HFFc6 (cell line): ENCODE data around the gene RNF34. TPM values are rescaled to one million over a fixed set of nuclear protein-coding genes. Genes with fewer than 3 reads are reported as not detected.

Experiments
- DNase-seq: peaks from one replicate; pipeline ENCODE4 v3.0.0-alpha.2; 2018
- H3K27ac Mint-ChIP-seq: 2 replicates; pipeline ENCODE4 v1.8.0; 2020; ENCODE audit warnings: mild to moderate bottlenecking, mixed read lengths
- H3K27me3 Mint-ChIP-seq: 2 replicates; pipeline ENCODE4 v1.8.0; 2021; ENCODE audit warnings: mild to moderate bottlenecking, moderate library complexity, mixed read lengths; ENCODE audit not compliant: insufficient read depth
- H3K36me3 Mint-ChIP-seq: 2 replicates; pipeline ENCODE4 v1.8.0; 2021; ENCODE audit warnings: low read depth, mixed read lengths
- H3K4me1 Mint-ChIP-seq: 2 replicates; pipeline ENCODE4 v1.8.0; 2020; ENCODE audit warnings: low read depth, mixed read lengths
- H3K4me3 Mint-ChIP-seq: 2 replicates; pipeline ENCODE4 v1.8.0; 2020; ENCODE audit warnings: mild to moderate bottlenecking, moderate library complexity, mixed read lengths
- H3K9me3 Mint-ChIP-seq: 2 replicates; pipeline ENCODE4 v1.8.0; 2020; ENCODE audit warnings: mild to moderate bottlenecking, mixed read lengths
- total RNA-seq, 6 experiments: library from RNA; stranded (reverse); fragmentation: NEBNext Ultra II Directional; extraction: Animal tissue kit (Norgen Biotek cat#: 25700); gene quantifications; 2 replicates in 1 of 6; 3 replicates in 5 of 6; pipeline ENCODE4 v1.2.3, GENCODE V29; 2021
- TF ChIP-seq, protein P1 (sequence below): fragments of 200-600 bp; sonication (generic); IDR thresholded peaks from 2 replicates; pipeline ENCODE4 v1.5.0; 2021; ENCODE audit warnings: antibody characterized with exemption, mild to moderate bottlenecking

RNF34 gene
- total RNA-seq, 6 experiments from 2014 or later = 33.1 to 41.6 (median 39.0) TPM

DNA sequence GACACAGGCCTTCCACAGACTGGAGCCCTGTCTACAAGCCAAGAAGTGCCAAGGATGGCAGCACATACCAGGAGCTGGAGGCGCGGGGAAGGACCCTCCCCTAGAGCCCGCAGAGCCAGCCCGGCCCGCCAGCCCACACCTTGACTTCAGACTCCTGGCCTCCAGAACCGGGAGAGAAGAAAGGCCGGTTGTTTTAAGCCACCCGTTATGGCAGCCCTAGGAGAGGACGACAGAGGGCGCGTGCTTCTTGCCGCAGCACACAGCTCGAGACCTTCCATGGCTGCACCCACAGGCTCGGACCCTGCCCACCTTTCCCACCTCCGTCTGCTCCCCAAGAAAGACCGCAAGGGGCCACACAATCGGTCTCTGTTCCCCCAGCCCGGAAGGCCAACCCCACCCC is 53.7 kb downstream of the RNF34 start:
- no peak overlapping the region for H3K27ac Mint-ChIP-seq
- peaks cover 9% of the 10 kb centered on the region for H3K4me1 Mint-ChIP-seq
- H3K9me3 Mint-ChIP-seq = no peaks in the 10 kb centered on the region
- peaks cover 1% of the 10 kb centered on the region for H3K27me3 Mint-ChIP-seq
- TF ChIP-seq, protein P1, sequence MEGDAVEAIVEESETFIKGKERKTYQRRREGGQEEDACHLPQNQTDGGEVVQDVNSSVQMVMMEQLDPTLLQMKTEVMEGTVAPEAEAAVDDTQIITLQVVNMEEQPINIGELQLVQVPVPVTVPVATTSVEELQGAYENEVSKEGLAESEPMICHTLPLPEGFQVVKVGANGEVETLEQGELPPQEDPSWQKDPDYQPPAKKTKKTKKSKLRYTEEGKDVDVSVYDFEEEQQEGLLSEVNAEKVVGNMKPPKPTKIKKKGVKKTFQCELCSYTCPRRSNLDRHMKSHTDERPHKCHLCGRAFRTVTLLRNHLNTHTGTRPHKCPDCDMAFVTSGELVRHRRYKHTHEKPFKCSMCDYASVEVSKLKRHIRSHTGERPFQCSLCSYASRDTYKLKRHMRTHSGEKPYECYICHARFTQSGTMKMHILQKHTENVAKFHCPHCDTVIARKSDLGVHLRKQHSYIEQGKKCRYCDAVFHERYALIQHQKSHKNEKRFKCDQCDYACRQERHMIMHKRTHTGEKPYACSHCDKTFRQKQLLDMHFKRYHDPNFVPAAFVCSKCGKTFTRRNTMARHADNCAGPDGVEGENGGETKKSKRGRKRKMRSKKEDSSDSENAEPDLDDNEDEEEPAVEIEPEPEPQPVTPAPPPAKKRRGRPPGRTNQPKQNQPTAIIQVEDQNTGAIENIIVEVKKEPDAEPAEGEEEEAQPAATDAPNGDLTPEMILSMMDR = no peak
- DNase-seq = no peak
- H3K36me3 Mint-ChIP-seq = peaks cover 3% of the 10 kb centered on the region; the same call in 1 of the 2 replicates
- no peak overlapping the region for H3K4me3 Mint-ChIP-seq

DNA sequence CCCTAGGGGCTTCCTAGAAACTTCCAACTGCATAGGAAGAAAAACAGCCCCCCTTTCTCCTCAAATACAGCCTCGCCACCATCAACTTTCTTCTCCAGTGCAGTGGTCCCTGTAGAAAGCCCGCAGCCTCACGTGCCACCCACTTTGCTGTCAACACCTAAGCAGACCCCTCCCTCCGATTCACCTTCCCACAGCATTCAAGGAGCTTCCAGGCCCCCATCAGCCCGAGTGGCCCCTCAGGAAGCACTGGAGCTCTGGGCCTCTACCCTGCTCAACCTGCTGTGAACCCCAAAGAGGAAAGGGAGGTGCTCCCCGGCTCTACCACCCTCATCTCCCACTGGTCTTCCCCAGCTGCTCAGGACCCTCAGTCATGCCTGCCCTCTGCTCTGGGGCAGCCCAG is 55.0 kb downstream of the RNF34 start:
- no peak for DNase-seq
- peaks cover 1% of the 10 kb centered on the region for H3K27me3 Mint-ChIP-seq
- TF ChIP-seq, protein P1 = no peak
- H3K27ac Mint-ChIP-seq = no peak overlapping the region
- H3K4me3 Mint-ChIP-seq = no peak overlapping the region
- no peaks in the 10 kb centered on the region; the same call in 1 of the 2 replicates for H3K36me3 Mint-ChIP-seq
- H3K9me3 Mint-ChIP-seq = no peaks in the 10 kb centered on the region
- peaks cover 9% of the 10 kb centered on the region for H3K4me1 Mint-ChIP-seq

DNA sequence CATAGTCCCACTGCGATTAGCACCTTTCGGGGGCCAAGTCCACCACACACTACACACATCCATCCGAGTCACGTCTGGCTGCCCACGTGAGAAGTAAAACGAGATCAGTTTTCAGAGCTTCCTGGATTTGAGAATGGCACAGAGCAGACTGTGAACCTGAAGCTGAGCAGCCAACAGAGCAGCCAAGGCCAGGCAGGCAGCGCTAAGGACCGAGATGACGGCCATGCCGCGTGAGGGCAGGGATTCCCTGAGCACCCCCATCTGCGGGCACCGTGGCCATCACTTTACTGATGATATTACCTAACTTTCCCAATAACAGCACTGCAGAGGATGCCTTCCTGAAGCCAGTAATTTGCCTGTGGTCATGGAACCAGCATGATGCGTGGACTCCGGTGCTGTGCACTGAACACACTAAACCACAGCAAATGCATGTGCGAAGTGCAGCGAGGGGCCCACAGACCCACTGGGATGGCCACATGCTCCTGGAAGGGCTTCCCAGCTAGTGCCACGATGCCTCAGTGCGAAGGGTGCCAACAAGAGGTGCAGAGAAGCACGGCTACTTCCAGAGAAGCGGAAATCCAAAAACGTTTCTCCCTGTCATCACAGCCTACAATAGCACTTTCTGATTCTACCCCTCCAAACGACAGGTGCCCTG is 56.0 kb downstream of the RNF34 start:
- TF ChIP-seq, protein P1 = no peak
- Mint-ChIP-seq H3K9me3 (no peaks in the 10 kb centered on the region), H3K27ac (no peak overlapping the region; the same call in 1 of the 2 replicates), H3K4me3 (no peak overlapping the region), H3K4me1 (peaks cover 9% of the 10 kb centered on the region), H3K36me3 (no peaks in the 10 kb centered on the region; the same call in 1 of the 2 replicates), H3K27me3 (peaks cover 1% of the 10 kb centered on the region)
- no peak for DNase-seq

DNA sequence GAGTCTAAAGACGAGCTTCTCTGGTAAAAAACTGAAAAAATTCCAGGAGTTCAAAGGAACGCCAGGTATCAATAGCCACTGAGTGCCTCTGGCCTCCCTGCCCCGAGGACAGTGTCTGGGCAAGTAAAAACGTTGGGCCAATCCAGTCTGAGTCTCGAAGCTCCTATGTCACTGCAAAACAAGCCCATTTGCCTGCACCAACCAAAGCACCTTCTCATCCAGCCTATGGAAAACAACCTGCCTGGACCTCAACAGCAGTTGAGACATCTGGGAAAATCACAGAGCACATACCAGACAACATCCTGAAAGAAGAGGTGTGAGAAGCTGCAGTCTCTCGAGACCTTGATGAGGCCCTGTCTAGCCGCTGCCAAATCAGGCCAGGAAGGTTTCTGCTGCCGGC is 56.6 kb downstream of the RNF34 start:
- peaks cover under 1% of the 10 kb centered on the region for H3K27me3 Mint-ChIP-seq
- DNase-seq = no peak
- H3K27ac Mint-ChIP-seq = no peak overlapping the region

DNA sequence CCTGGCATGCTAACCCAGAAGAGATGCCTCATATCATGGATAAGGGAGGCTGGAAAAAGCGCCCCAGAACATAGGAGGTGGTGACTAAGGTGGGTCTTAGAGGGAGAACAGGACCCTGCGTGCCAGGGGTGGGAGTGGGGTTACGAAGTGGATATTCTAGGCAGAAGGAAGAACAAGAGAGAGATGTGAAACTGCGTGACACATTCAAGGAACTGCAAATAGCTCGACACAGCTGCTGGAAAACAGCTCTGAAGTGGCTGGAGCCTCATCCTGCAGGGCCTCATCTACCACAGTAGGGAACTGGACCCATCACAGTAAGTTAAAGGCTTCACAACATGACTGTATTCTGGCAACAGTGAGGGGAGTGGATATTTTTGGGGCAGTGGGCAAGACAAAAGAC is 61.1 kb downstream of the RNF34 start:
- Mint-ChIP-seq H3K36me3 (no peaks in the 10 kb centered on the region), H3K27ac (no peak overlapping the region), H3K27me3 (peaks cover 1% of the 10 kb centered on the region), H3K4me1 (peaks cover 21% of the 10 kb centered on the region), H3K9me3 (no peaks in the 10 kb centered on the region), H3K4me3 (no peak overlapping the region)
- no peak for DNase-seq
- TF ChIP-seq, protein P1 = no peak

More for the DNA sequence above, 56.6 kb downstream of the RNF34 start:
- Mint-ChIP-seq H3K4me3 (no peak overlapping the region), H3K9me3 (no peaks in the 10 kb centered on the region), H3K36me3 (no peaks in the 10 kb centered on the region; the same call in 1 of the 2 replicates), H3K4me1 (peaks cover 9% of the 10 kb centered on the region)
- TF ChIP-seq, protein P1 = no peak
